GM19099 (cell line): ENCODE measurements around the gene SLC66A3.

Experiments used
- POLR2A ChIP-seq: IDR thresholded peaks from 3 replicates; pipeline ENCODE4 v1.6.1; 2011; ENCODE audit warnings: low read depth; ENCODE audit not compliant: insufficient read length; ENCODE audit errors: extremely low read depth

The SLC66A3 gene

GRCh38 chr2:11213975-11214374 lies 58.7 kb downstream of the SLC66A3 start:
- TF ChIP-seq POLR2A = no peak

DNA sequence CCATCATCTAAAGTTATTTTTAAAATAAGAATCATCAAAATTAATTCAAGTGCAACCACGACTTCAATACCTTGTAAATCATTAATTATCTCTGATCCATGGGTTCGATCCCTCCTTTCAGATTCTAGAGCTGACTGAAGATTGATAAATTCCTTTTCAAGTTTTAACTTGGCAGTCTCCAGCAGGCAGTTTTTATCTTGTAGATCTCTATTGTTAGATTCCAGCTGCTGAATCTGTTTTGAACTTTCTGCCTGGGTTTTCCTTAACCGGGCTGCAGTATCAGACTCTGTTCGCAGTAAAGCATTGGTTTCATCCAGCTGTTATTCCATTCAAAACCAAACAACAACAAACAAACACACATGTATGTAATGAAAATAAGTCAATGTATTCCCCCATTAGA lies 59.5 kb downstream of the SLC66A3 start:
- no peak for TF ChIP-seq POLR2A

- TF ChIP-seq POLR2A = no peak
Observed at GRCh38 chr2:11215407-11215806, 60.1 kb downstream of the SLC66A3 start.

DNA sequence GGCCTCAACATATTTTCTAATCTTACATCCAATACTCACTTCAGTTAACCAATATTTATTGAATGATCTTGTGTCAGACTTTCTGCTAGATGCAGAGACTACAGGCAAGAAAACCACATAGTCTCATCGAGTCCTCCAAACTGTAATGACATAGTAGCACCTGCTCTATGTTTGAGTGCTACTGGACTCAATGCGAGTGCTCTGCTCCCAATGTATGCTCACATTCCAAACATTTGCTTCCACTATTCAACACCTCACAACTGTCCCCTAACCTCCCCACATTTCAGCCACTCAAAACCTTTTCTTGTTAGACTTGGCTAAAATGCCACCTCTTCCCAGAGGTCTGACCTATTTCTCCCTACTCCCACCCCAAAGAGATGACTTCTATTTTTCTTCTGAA lies 65.2 kb downstream of the SLC66A3 start:
- no peak for TF ChIP-seq POLR2A

DNA sequence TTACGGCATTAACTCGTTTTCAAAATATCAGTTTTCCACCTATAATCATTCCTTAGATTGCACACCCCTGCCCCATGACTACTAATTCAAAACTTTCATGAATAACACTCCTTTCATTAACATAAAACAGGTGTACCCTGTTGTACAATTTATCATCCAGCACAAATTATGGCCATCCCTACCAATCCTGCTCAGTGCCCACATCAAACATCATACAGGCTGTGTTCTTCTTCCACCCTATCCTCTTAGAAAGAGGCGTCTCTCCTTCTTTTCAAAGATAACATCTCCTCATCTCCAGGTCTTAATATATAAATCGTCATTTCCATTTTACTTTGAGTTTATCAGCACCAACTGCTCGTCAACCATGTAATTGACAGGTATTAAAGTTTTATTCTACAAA lies 67.6 kb downstream of the SLC66A3 start:
- no peak for TF ChIP-seq POLR2A

- no peak for TF ChIP-seq POLR2A
Observed at GRCh38 chr2:11224887-11225286, 69.6 kb downstream of the SLC66A3 start.

DNA sequence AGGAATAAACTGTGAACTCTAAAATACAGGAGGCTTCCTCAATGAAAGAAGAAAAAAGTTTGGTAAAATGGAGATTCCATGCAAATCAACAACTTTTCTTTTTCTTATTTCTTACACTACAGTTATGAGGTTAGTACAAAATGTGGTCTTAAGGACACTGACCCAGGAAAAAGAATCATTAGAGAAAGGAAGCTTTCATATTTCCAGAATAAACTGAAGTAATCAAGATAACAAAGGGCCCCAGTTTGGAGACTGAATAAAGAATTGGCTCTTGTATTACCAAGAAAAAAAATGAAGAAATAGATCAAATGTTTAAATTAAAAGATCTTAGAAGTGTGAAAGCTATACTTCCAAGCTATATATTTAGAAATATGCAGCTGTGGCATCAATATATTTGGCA lies 72.3 kb downstream of the SLC66A3 start:
- TF ChIP-seq POLR2A = no peak
